Left colon (tissue), 2 donors: ENCODE data around the gene TDO2. TPM values are rescaled to one million over a fixed set of nuclear protein-coding genes. Genes with fewer than 3 reads are reported as not detected.
A peak's percentile ranks its signal among the peaks of the same experiment; 100 is the strongest.

ENCODE experiments used
- ATAC-seq: fragments of 200-7000 bp; cut with Tn5 transposase; one replicate; pipeline ENCODE4 v1.9.1; 2020; ENCODE audit warnings: mild to moderate bottlenecking, moderate library complexity
- DNase-seq, 2 donors: peaks; one replicate each; pipeline ENCODE4 v3.0.0-alpha.2; 2020
- intact Hi-C, 2 donors: fragments of 100-400 bp; cut with DNase I in 1 of 2; cut with micrococcal nuclease in 1 of 2; formaldehyde crosslinking; loops; one replicate each; pipeline versions ENCODE4 v1.11.2 to v1.14.0; 2022; cut with DNase I, micrococcal nuclease
- total RNA-seq, 2 donors: library from RNA; stranded (reverse); fragmentation: NEBNext Ultra II Directional; extraction: Animal tissue kit (Norgen Biotek cat#: 25700); gene quantifications; one replicate each; pipeline ENCODE4 v1.2.1, GENCODE V29; 2021
- donor health status: DM: no; HTN: no; CAD: no.
- donor health status: DM: yes; HTN: yes; CAD: no.

TDO2 gene
- total RNA-seq, 2 donors from 2014 or later = 0.67 TPM; not detected in 1

DNA sequence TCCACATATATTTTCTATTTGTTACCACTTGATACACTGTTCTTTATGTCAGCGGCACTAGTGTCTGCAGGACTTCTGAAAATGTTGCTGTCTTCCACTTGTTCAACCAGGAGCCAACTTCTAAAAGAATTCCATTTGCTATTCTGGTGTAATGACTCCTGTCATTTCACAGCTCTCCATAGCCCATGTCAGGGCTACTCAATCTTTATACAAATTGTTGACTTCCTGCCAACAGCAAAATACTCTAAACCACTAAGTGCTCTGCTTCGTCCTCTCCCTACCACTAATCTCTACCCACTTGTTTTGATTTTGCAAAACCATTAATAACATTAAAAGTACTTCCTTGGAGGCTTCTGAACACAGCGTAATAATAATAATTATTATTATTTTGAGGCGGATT is 43.0 kb downstream of the TDO2 start:
- ATAC-seq = no peak
- intact Hi-C loops = loop anchor here in 1 of 2 donors (5.0 kb wide), 1 partner anchor 134 kb away; no protein-coding TSS in a partner anchor
- DNase-seq = no peak

GRCh38 chr4:155948541-155948940 is 45.0 kb downstream of the TDO2 start:
- intact Hi-C loops = loop anchor here in 1 of 2 donors (5.0 kb wide), 1 partner anchor 136 kb away; no protein-coding TSS in a partner anchor
- no peak for ATAC-seq
- DNase-seq = no peak

- DNase-seq (no peak), ATAC-seq (no peak)
- intact Hi-C loops = loop anchor here in 1 of 2 donors (10.0 kb wide), 1 partner anchor 546 kb away; no protein-coding TSS in a partner anchor
Observed at GRCh38 chr4:155950461-155950860, 47.0 kb downstream of the TDO2 start.

DNA sequence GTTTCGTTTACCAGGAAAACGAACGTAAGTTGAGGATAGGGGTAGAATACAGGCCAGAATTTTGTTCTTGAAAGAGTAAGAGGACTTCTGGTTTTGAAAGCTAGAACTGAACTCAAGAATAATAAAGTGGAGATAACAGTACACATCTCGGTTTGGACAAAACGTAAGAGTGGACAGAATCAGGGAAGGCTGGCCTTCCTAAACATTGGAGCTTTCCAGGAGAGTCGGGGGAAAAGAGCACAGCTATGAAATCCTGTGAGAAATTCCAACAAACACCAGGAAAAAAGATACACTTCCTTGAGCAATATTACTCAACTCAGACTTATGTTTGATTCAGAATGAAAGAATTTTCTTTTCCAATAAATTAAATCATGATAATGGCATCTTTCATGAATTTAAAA is 49.0 kb downstream of the TDO2 start:
- no peak for ATAC-seq
- intact Hi-C loops = loop anchor here in 1 of 2 donors (10.0 kb wide), 1 partner anchor 548 kb away; no protein-coding TSS in a partner anchor
- no peak for DNase-seq

DNA sequence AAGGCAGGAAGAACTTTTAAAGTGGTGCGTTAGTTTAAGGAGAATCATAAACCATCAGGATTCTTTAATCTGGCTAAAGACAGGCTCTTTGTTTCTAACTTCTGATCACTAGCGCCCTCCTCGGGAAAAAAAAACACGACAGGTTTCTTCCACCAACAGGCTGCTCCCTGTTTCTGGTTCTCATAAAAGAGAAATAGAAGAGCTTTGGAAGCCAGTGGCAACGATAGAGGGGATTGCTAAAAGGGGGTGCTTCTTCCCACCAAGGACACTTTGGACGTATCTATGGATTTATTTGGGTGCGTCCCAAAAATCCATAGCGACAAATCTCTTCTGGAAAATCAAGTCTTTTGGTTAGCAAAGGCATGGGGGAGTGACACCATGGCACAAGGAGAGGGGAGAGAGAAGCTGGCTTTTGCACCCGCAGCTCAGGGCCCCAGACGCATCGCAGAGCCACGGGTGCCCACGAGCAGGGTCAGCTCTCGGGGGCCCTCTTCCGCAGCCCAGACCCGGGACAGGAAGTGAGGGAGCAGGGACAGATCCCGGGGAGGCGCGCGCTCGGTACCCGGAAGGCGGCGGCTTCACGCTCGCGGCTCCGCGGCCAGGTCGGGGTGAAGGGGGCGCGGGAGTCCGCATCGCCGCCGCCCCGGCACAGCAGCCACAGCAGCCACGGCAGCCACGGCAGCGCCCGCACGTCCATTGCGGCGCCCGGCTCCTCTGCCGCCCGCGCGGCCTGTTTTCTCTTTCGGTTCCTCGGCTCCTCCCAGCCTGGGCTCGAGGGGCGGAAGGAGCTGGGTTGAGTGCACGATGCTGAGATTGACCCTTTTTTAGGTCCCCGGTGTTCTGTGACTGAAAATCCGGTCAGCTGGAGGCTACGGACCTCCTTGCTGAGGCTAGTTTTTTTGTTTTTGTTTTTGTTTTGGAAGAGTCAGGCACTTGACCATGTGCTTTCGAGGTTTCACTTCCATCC is 49.9 kb downstream of the TDO2 start, which contains the start of gene CTSO:
Gene CTSO (minus strand): TSS at position 716 of the 967 bp plus-strand sequence. CDS start 19 bp downstream, at position 697.
- intact Hi-C loops = loop anchor here in 1 of 2 donors (10.0 kb wide), 1 partner anchor 549 kb away; no protein-coding TSS in a partner anchor
- DNase-seq (peak; percentile 65 to 82), ATAC-seq (peak; percentile 82)

- intact Hi-C loops = loop anchor here in 1 of 2 donors (10.0 kb wide), 1 partner anchor 549 kb away; no protein-coding TSS in a partner anchor
- ATAC-seq = peak; percentile 3
Observed at GRCh38 chr4:155954118-155954685, 50.7 kb downstream of the TDO2 start.

GRCh38 chr4:155954939-155955338 is 51.4 kb downstream of the TDO2 start:
- ATAC-seq (peak; percentile 79), DNase-seq (no peak)
- intact Hi-C loops = loop anchor here in 1 of 2 donors (10.0 kb wide), 1 partner anchor 550 kb away; no protein-coding TSS in a partner anchor

More at GRCh38 chr4:155954118-155954685, 50.7 kb downstream of the TDO2 start:
- DNase-seq = peak in 1 of 2 donors; percentile 11

DNA sequence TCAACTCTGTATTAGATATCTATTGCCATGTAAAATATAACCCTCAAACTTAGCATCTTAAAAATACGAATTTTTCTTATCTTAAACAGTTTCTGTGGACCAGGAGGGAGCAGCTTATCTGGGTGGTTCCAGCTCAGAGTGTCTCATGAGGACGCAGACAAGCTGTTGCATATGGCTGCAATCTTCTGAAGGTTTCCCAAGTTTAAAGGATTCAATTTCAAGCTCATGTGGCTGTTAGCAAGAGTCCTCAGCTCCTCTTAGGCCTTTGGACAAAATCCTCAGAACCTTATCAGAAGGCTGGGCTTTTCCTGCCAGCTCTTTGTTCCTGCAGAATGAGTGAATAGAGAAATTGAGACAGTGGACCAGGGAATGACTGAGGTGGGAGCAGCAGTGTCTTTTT is 53.0 kb downstream of the TDO2 start:
- no peak for DNase-seq
- intact Hi-C loops = loop anchor here in 1 of 2 donors (10.0 kb wide), 1 partner anchor 552 kb away; no protein-coding TSS in a partner anchor
- ATAC-seq = no peak

GRCh38 chr4:155959417-155959816 is 55.9 kb downstream of the TDO2 start:
- intact Hi-C loops = loop anchor here in 1 of 2 donors (10.0 kb wide), 1 partner anchor 555 kb away; no protein-coding TSS in a partner anchor
- DNase-seq (no peak), ATAC-seq (no peak)

DNA sequence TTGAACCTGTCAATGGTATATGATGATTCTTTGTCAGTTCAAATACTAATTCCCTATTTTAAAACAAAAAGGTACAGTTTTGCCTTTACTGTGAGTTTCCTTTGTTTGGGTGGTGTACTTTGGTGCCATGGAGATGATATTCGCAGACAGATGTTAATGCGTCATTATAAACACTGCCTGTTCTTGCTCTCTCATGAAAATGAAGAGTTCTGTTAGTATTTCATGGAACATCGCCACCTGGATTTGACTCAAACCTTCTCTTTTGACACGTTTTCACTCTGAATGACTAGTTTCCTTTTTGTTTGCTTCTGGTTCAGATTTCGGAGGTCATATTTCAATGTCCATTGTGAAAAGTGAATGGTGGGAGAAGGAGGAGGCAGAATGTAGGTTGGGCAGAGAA is 57.0 kb downstream of the TDO2 start:
- ATAC-seq (no peak), DNase-seq (no peak)
- intact Hi-C loops = no loop called here

- intact Hi-C loops = no loop called here
- no peak for ATAC-seq
- no peak for DNase-seq
Observed at GRCh38 chr4:155961575-155961974, 58.1 kb downstream of the TDO2 start.

DNA sequence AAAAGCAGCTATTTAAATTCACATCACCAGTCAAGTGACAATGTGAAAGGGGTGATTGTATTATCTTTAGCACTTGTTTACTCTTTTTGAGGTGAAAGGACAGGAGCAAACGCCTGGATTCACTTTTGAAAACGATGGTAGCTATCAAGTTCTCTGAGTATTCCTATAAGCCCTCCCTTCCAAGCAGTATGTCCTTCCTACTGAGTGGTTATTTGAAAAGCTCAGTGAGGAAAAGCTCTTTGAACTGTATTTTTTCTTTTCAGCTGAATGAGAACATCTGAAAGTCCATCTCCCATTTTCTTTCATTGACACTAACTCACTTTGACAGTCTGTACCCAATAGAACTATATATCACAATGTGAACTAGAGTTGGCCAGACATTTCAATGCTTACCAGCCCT is 59.3 kb downstream of the TDO2 start:
- intact Hi-C loops = no loop called here
- DNase-seq (no peak), ATAC-seq (no peak)

- intact Hi-C loops = no loop called here
- no peak for ATAC-seq
- DNase-seq = no peak
Observed at GRCh38 chr4:155964016-155964891, 60.8 kb downstream of the TDO2 start.

GRCh38 chr4:155966171-155966570 is 62.7 kb downstream of the TDO2 start:
- DNase-seq (no peak), ATAC-seq (no peak)
- intact Hi-C loops = no loop called here

GRCh38 chr4:155966731-155967395 is 63.4 kb downstream of the TDO2 start:
- intact Hi-C loops = no loop called here
- ATAC-seq (no peak), DNase-seq (no peak)
